Uterus (tissue), 2 donors: Measurements from ENCODE around the gene TAF13.

Source experiments
- CTCF ChIP-seq, 4 experiments: fragments of 200-600 bp in 2 of 4; fragments of 450-650 bp in 2 of 4; sonication (generic) in 2 of 4; IDR thresholded peaks; one replicate each; pipeline ENCODE4 v1.5.1; 2016 to 2019; ENCODE audit warnings: antibody characterized with exemption in 4 of 4, mild to moderate bottlenecking in 2 of 4, moderate library complexity in 1 of 4
- POLR2A ChIP-seq, 2 donors: fragments of 450-650 bp; IDR thresholded peaks; one replicate each; pipeline ENCODE4 v1.6.1; 2016; ENCODE audit warnings: antibody characterized with exemption in 2 of 2, mild to moderate bottlenecking in 1 of 2, moderate library complexity in 1 of 2

GRCh38 chr1:109113590-109114341 lies 38.0 kb upstream of the TAF13 start, which contains the start of gene ELAPOR1:
- TF ChIP-seq CTCF (IDR thresholded peaks at IDR 0.05) (no peak), POLR2A (IDR thresholded peaks at IDR 0.05) (no peak)
